Measurements from ENCODE around the gene GOLGA6L7.
"Not testable (repeated sequence)": the region's sequence is repeated elsewhere in the genome, so short reads cannot be mapped to it uniquely, and the experiment has no call there.

The GOLGA6L7 gene

GRCh38 chr15:28844147-28844546 is 4.3 kb downstream of the GOLGA6L7 start:
- not testable (repeated sequence) for H3K27ac ChIP-seq (ENCODE audit: low read depth, low read length); H3K9me3 ChIP-seq (ENCODE audit: control insufficient read depth in 1 of 2, low read length in 2 of 2); H3K4me3 ChIP-seq (ENCODE audit: low read depth in 1 of 2, low read length in 2 of 2); H3K27me3 ChIP-seq (ENCODE audit: control insufficient read depth in 1 of 2, insufficient read depth in 2 of 2, low read length in 2 of 2); H3K36me3 ChIP-seq (ENCODE audit: control insufficient read depth in 1 of 2, insufficient read depth in 2 of 2, low read length in 2 of 2); H3K9ac ChIP-seq (ENCODE audit: low read depth in 1 of 2, low read length in 2 of 2); H3K4me1 ChIP-seq (ENCODE audit: control insufficient read depth in 1 of 2, insufficient read depth in 2 of 2, low read length in 2 of 2)

- not testable (repeated sequence) for H3K9ac ChIP-seq (ENCODE audit: low read depth in 1 of 2, low read length in 2 of 2); H3K4me3 ChIP-seq (ENCODE audit: low read depth in 1 of 2, low read length in 2 of 2); H3K9me3 ChIP-seq (ENCODE audit: control insufficient read depth in 1 of 2, low read length in 2 of 2); H3K4me1 ChIP-seq (ENCODE audit: control insufficient read depth in 1 of 2, insufficient read depth in 2 of 2, low read length in 2 of 2); H3K27ac ChIP-seq (ENCODE audit: low read depth, low read length); H3K27me3 ChIP-seq (ENCODE audit: control insufficient read depth in 1 of 2, insufficient read depth in 2 of 2, low read length in 2 of 2); H3K36me3 ChIP-seq (ENCODE audit: control insufficient read depth in 1 of 2, insufficient read depth in 2 of 2, low read length in 2 of 2)
Observed at GRCh38 chr15:28843520-28843919, 4.9 kb downstream of the GOLGA6L7 start.

GRCh38 chr15:28842210-28842609 is 6.2 kb downstream of the GOLGA6L7 start:
- H3K27ac ChIP-seq (ENCODE audit: low read depth, low read length); H3K4me1 ChIP-seq (ENCODE audit: control insufficient read depth in 1 of 2, insufficient read depth in 2 of 2, low read length in 2 of 2); H3K9ac ChIP-seq (ENCODE audit: low read depth in 1 of 2, low read length in 2 of 2); H3K4me3 ChIP-seq (ENCODE audit: low read depth in 1 of 2, low read length in 2 of 2); H3K27me3 ChIP-seq (ENCODE audit: control insufficient read depth in 1 of 2, insufficient read depth in 2 of 2, low read length in 2 of 2); H3K9me3 ChIP-seq (ENCODE audit: control insufficient read depth in 1 of 2, low read length in 2 of 2); H3K36me3 ChIP-seq (ENCODE audit: control insufficient read depth in 1 of 2, insufficient read depth in 2 of 2, low read length in 2 of 2): not testable (repeated sequence)

- not testable (repeated sequence) for H3K27ac ChIP-seq (ENCODE audit: low read depth, low read length); H3K27me3 ChIP-seq (ENCODE audit: control insufficient read depth in 1 of 2, insufficient read depth in 2 of 2, low read length in 2 of 2); H3K4me1 ChIP-seq (ENCODE audit: control insufficient read depth in 1 of 2, insufficient read depth in 2 of 2, low read length in 2 of 2); H3K9me3 ChIP-seq (ENCODE audit: control insufficient read depth in 1 of 2, low read length in 2 of 2); H3K36me3 ChIP-seq (ENCODE audit: control insufficient read depth in 1 of 2, insufficient read depth in 2 of 2, low read length in 2 of 2); H3K9ac ChIP-seq (ENCODE audit: low read depth in 1 of 2, low read length in 2 of 2); H3K4me3 ChIP-seq (ENCODE audit: low read depth in 1 of 2, low read length in 2 of 2)
Observed at GRCh38 chr15:28840285-28840684, 8.2 kb downstream of the GOLGA6L7 start.

GRCh38 chr15:28834957-28835585 is 13.4 kb downstream of the GOLGA6L7 start:
- H3K9me3 ChIP-seq (ENCODE audit: control insufficient read depth in 1 of 2, low read length in 2 of 2); H3K4me1 ChIP-seq (ENCODE audit: control insufficient read depth in 1 of 2, insufficient read depth in 2 of 2, low read length in 2 of 2); H3K27me3 ChIP-seq (ENCODE audit: control insufficient read depth in 1 of 2, insufficient read depth in 2 of 2, low read length in 2 of 2); H3K36me3 ChIP-seq (ENCODE audit: control insufficient read depth in 1 of 2, insufficient read depth in 2 of 2, low read length in 2 of 2); H3K4me3 ChIP-seq (ENCODE audit: low read depth in 1 of 2, low read length in 2 of 2); H3K27ac ChIP-seq (ENCODE audit: low read depth, low read length); H3K9ac ChIP-seq (ENCODE audit: low read depth in 1 of 2, low read length in 2 of 2): not testable (repeated sequence)

- peak overlapping the region in 1 of 2 donors; percentile 16 for H3K4me3 ChIP-seq (ENCODE audit: low read depth in 1 of 2, low read length in 2 of 2)
- H3K27ac ChIP-seq (ENCODE audit: low read depth, low read length); H3K4me1 ChIP-seq (ENCODE audit: control insufficient read depth in 1 of 2, insufficient read depth in 2 of 2, low read length in 2 of 2); H3K27me3 ChIP-seq (ENCODE audit: control insufficient read depth in 1 of 2, insufficient read depth in 2 of 2, low read length in 2 of 2); H3K9me3 ChIP-seq (ENCODE audit: control insufficient read depth in 1 of 2, low read length in 2 of 2); H3K36me3 ChIP-seq (ENCODE audit: control insufficient read depth in 1 of 2, insufficient read depth in 2 of 2, low read length in 2 of 2); H3K9ac ChIP-seq (ENCODE audit: low read depth in 1 of 2, low read length in 2 of 2): not testable (repeated sequence)
Observed at GRCh38 chr15:28831897-28832587, 16.4 kb downstream of the GOLGA6L7 start.

- not testable (repeated sequence) for H3K27ac ChIP-seq (ENCODE audit: low read depth, low read length); H3K9me3 ChIP-seq (ENCODE audit: control insufficient read depth in 1 of 2, low read length in 2 of 2); H3K36me3 ChIP-seq (ENCODE audit: control insufficient read depth in 1 of 2, insufficient read depth in 2 of 2, low read length in 2 of 2); H3K4me3 ChIP-seq (ENCODE audit: low read depth in 1 of 2, low read length in 2 of 2); H3K4me1 ChIP-seq (ENCODE audit: control insufficient read depth in 1 of 2, insufficient read depth in 2 of 2, low read length in 2 of 2); H3K9ac ChIP-seq (ENCODE audit: low read depth in 1 of 2, low read length in 2 of 2); H3K27me3 ChIP-seq (ENCODE audit: control insufficient read depth in 1 of 2, insufficient read depth in 2 of 2, low read length in 2 of 2)
Observed at GRCh38 chr15:28821420-28821819, 27.0 kb downstream of the GOLGA6L7 start.

- H3K9me3 ChIP-seq (ENCODE audit: control insufficient read depth in 1 of 2, low read length in 2 of 2); H3K4me3 ChIP-seq (ENCODE audit: low read depth in 1 of 2, low read length in 2 of 2); H3K4me1 ChIP-seq (ENCODE audit: control insufficient read depth in 1 of 2, insufficient read depth in 2 of 2, low read length in 2 of 2); H3K27me3 ChIP-seq (ENCODE audit: control insufficient read depth in 1 of 2, insufficient read depth in 2 of 2, low read length in 2 of 2); H3K27ac ChIP-seq (ENCODE audit: low read depth, low read length); H3K36me3 ChIP-seq (ENCODE audit: control insufficient read depth in 1 of 2, insufficient read depth in 2 of 2, low read length in 2 of 2); H3K9ac ChIP-seq (ENCODE audit: low read depth in 1 of 2, low read length in 2 of 2): not testable (repeated sequence)
Observed at GRCh38 chr15:28819930-28820295, 28.5 kb downstream of the GOLGA6L7 start.

GRCh38 chr15:28819019-28819929 is 29.2 kb downstream of the GOLGA6L7 start:
- H3K4me3 ChIP-seq (ENCODE audit: low read depth in 1 of 2, low read length in 2 of 2); H3K4me1 ChIP-seq (ENCODE audit: control insufficient read depth in 1 of 2, insufficient read depth in 2 of 2, low read length in 2 of 2); H3K9me3 ChIP-seq (ENCODE audit: control insufficient read depth in 1 of 2, low read length in 2 of 2); H3K36me3 ChIP-seq (ENCODE audit: control insufficient read depth in 1 of 2, insufficient read depth in 2 of 2, low read length in 2 of 2); H3K27me3 ChIP-seq (ENCODE audit: control insufficient read depth in 1 of 2, insufficient read depth in 2 of 2, low read length in 2 of 2); H3K9ac ChIP-seq (ENCODE audit: low read depth in 1 of 2, low read length in 2 of 2); H3K27ac ChIP-seq (ENCODE audit: low read depth, low read length): not testable (repeated sequence)

- H3K27me3 ChIP-seq (ENCODE audit: control insufficient read depth in 1 of 2, insufficient read depth in 2 of 2, low read length in 2 of 2); H3K9me3 ChIP-seq (ENCODE audit: control insufficient read depth in 1 of 2, low read length in 2 of 2); H3K4me3 ChIP-seq (ENCODE audit: low read depth in 1 of 2, low read length in 2 of 2); H3K9ac ChIP-seq (ENCODE audit: low read depth in 1 of 2, low read length in 2 of 2); H3K36me3 ChIP-seq (ENCODE audit: control insufficient read depth in 1 of 2, insufficient read depth in 2 of 2, low read length in 2 of 2); H3K27ac ChIP-seq (ENCODE audit: low read depth, low read length); H3K4me1 ChIP-seq (ENCODE audit: control insufficient read depth in 1 of 2, insufficient read depth in 2 of 2, low read length in 2 of 2): not testable (repeated sequence)
Observed at GRCh38 chr15:28818168-28818567, 30.3 kb downstream of the GOLGA6L7 start.
